GM12892 (cell line): ENCODE measurements around the gene HBB.

Source experiments
- POLR2A ChIP-seq: IDR thresholded peaks from 2 replicates; pipeline ENCODE4 v1.6.1; 2011; ENCODE audit warnings: low read depth, low read length, control low read depth
- POLR2AphosphoS5 ChIP-seq: IDR thresholded peaks from 2 replicates; pipeline ENCODE4 v1.6.1; 2011; ENCODE audit warnings: low read depth, low read length, control low read depth

GRCh38 chr11:5203366-5203765, 23.5 kb downstream of the HBB start:
- no peak for TF ChIP-seq POLR2A
- no peak for TF ChIP-seq POLR2AphosphoS5
